ENCODE measurements around the gene ST3GAL5.

DNA sequence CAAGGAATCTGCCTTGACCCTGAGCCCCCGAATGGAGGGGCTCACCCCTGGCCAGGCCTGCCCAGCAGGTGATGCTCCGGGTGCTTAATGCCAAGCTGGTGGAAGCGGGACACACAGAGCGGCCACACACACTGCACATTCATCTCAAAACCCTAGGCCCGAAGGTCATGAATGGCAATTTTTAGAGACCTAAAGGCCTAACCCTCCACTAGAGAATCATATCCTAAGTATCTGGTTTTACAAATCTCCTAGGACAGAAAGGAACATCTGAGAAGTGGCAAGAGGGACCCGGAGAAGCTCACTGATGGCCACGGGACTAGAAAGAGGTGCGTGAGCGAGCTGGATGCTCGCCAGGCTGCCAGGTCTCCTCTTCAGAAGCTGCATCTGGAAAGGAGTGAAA lies 38.3 kb downstream of the ST3GAL5 start:
- TF ChIP-seq CTCF (IDR thresholded peaks at IDR 0.05) (no peak), EZH2 (IDR thresholded peaks at IDR 0.05; ENCODE audit: borderline replicate concordance, insufficient read depth, low read depth, low read length, poor library complexity, severe bottlenecking) (no peak)

Measured in B cell (primary cell).